Loucy (cell line): ENCODE data around the gene AK2.

Experiments
- H2AFZ ChIP-seq: fragments of 200-600 bp; sonication (generic); 2 replicates; pipeline ENCODE4 v1.6.0; 2016; ENCODE audit warnings: antibody characterized with exemption, mild to moderate bottlenecking, low read length, moderate library complexity
- H3F3A ChIP-seq: fragments of 200-600 bp; 2 replicates; pipeline ENCODE4 v1.6.0; 2016; ENCODE audit warnings: antibody characterized with exemption, low read depth, mild to moderate bottlenecking
- H3K27me3 ChIP-seq: fragments of 200-600 bp; sonication (generic); 2 replicates; pipeline ENCODE4 v1.6.1; 2014; ENCODE audit warnings: low read length, mild to moderate bottlenecking; ENCODE audit not compliant: insufficient read depth, poor library complexity, severe bottlenecking
- H3K36me3 ChIP-seq: fragments of 200-600 bp; sonication (generic); 2 replicates; pipeline ENCODE4 v1.6.1; 2016; ENCODE audit warnings: low read length; ENCODE audit not compliant: insufficient read depth
- H3K4me1 ChIP-seq: fragments of 200-600 bp; sonication (generic); 2 replicates; pipeline ENCODE4 v1.5.1; 2014; ENCODE audit warnings: low read length, mild to moderate bottlenecking; ENCODE audit not compliant: insufficient read depth, poor library complexity, severe bottlenecking
- H3K4me2 ChIP-seq: fragments of 200-600 bp; sonication (generic); 2 replicates; pipeline ENCODE4 v1.6.0; 2014; ENCODE audit warnings: antibody characterized with exemption, low read length, low read depth, mild to moderate bottlenecking; ENCODE audit not compliant: poor library complexity, severe bottlenecking
- H3K4me3 ChIP-seq: fragments of 200-600 bp; sonication (generic); 2 replicates; pipeline ENCODE4 v1.5.1; 2014; ENCODE audit warnings: low read length, mild to moderate bottlenecking, mixed read lengths; ENCODE audit not compliant: poor library complexity, severe bottlenecking
- H3K79me2 ChIP-seq: fragments of 200-600 bp; sonication (generic); 2 replicates; pipeline ENCODE4 v1.6.1; 2014; ENCODE audit warnings: low read length; ENCODE audit not compliant: insufficient read depth
- H3K9ac ChIP-seq: fragments of 200-600 bp; sonication (generic); 2 replicates; pipeline ENCODE4 v1.6.0; 2014; ENCODE audit warnings: mild to moderate bottlenecking, low read depth, low read length, moderate library complexity; ENCODE audit not compliant: poor library complexity, severe bottlenecking
- H3K9me2 ChIP-seq: fragments of 200-600 bp; sonication (generic); replicated peaks from 2 replicates; pipeline ENCODE4 v1.6.1; 2016; ENCODE audit warnings: low read depth, low read length, mixed read lengths
- H3K9me3 ChIP-seq: fragments of 200-600 bp; sonication (generic); 2 replicates; pipeline ENCODE4 v1.6.1; 2014; ENCODE audit warnings: mild to moderate bottlenecking, antibody characterized with exemption, low read length, low read depth; ENCODE audit not compliant: insufficient read depth
- H4K20me1 ChIP-seq: fragments of 200-600 bp; sonication (generic); 2 replicates; pipeline ENCODE4 v1.6.0; 2014; ENCODE audit warnings: antibody characterized with exemption, low read length, mild to moderate bottlenecking; ENCODE audit not compliant: insufficient read depth, poor library complexity, severe bottlenecking
- CTCF ChIP-seq: fragments of 200-600 bp; sonication (generic); conservative IDR thresholded peaks from 2 replicates; pipeline ENCODE4 v1.5.1; 2014; ENCODE audit warnings: mild to moderate bottlenecking, antibody characterized with exemption, low read length
- EZH2phosphoT487 ChIP-seq: fragments of 200-600 bp; IDR thresholded peaks from 2 replicates; pipeline ENCODE4 v1.6.1; 2018; ENCODE audit warnings: antibody characterized with exemption, mild to moderate bottlenecking, moderate library complexity, borderline replicate concordance

AK2 gene

GRCh38 chr1:32964461-32965250 lies 72.0 kb downstream of the AK2 start, which contains the start of gene RNF19B:
RNF19B (minus strand) TSS chr1:32964809; CDS start chr1:32964685, 124 bp downstream.
- Histone ChIP-seq H3K27me3 (peaks cover 30% of the 10 kb centered on the region), H3K79me2 (peaks cover 41% of the 10 kb centered on the region), H3F3A (no peaks in the 10 kb centered on the region), H3K9ac (peak within 1 kb of the TSS; percentile 81), H3K9me2 (no peaks in the 10 kb centered on the region), H3K4me2 (peak within 1 kb of the TSS; percentile 98), H2AFZ (peak within 1 kb of the TSS; percentile 67), H3K36me3 (no peaks in the 10 kb centered on the region), H3K9me3 (no peaks in the 10 kb centered on the region), H4K20me1 (peaks cover 18% of the 10 kb centered on the region), H3K4me1 (peaks cover 26% of the 10 kb centered on the region), H3K4me3 (peak within 1 kb of the TSS; percentile 93)
- TF ChIP-seq CTCF (no peak), EZH2phosphoT487 (no peak)

- TF ChIP-seq EZH2phosphoT487 (no peak), CTCF (no peak)
- peaks cover 30% of the 10 kb centered on the region for H3K27me3 ChIP-seq
- H3K79me2 ChIP-seq = peaks cover 47% of the 10 kb centered on the region
- H3F3A ChIP-seq = no peaks in the 10 kb centered on the region
- peak overlapping the region; percentile 98 for H3K4me2 ChIP-seq
- H3K9me2 ChIP-seq = no peaks in the 10 kb centered on the region
- peaks cover 26% of the 10 kb centered on the region for H3K4me1 ChIP-seq
- peaks cover 18% of the 10 kb centered on the region for H4K20me1 ChIP-seq
- H3K4me3 ChIP-seq = peak overlapping the region; percentile 93
- no peaks in the 10 kb centered on the region for H3K36me3 ChIP-seq
- peak overlapping the region; percentile 81 for H3K9ac ChIP-seq
- no peaks in the 10 kb centered on the region for H3K9me3 ChIP-seq
- 0 out of 2 replicates have a peak overlapping the region, but pooled peaks have one; percentile 54 for H2AFZ ChIP-seq
These were observed 72.8 kb downstream of the AK2 start for GRCh38 chr1:32963746-32964460.

- H3K36me3 ChIP-seq = no peaks in the 10 kb centered on the region
- H3F3A ChIP-seq = no peaks in the 10 kb centered on the region; the same call in 1 of the 2 replicates
- no peak overlapping the region; the same call in 1 of the 2 replicates for H2AFZ ChIP-seq
- H3K4me2 ChIP-seq = peak overlapping the region; percentile 98
- peak overlapping the region; percentile 93 for H3K4me3 ChIP-seq
- no peaks in the 10 kb centered on the region for H3K9me3 ChIP-seq
- peaks cover 17% of the 10 kb centered on the region for H3K27me3 ChIP-seq
- peaks cover 56% of the 10 kb centered on the region for H3K79me2 ChIP-seq
- peak overlapping the region; percentile 81 for H3K9ac ChIP-seq
- H3K4me1 ChIP-seq = peaks cover 34% of the 10 kb centered on the region
- no peak for TF ChIP-seq CTCF
- TF ChIP-seq EZH2phosphoT487 = no peak
- H3K9me2 ChIP-seq = no peaks in the 10 kb centered on the region
- peaks cover 18% of the 10 kb centered on the region for H4K20me1 ChIP-seq
These were observed 74.3 kb downstream of the AK2 start for GRCh38 chr1:32962248-32962896.
